ENCODE results near the gene VIL1. TPM values are rescaled to one million over a fixed set of nuclear protein-coding genes. Genes with fewer than 3 reads are reported as not detected.

Gene VIL1
- total and polyA plus RNA-seq, 2 of the 4 experiments (the other 2 are of a cell fraction), result not detected

- POLR2A ChIA-PET (ENCODE audit: unreplicated experiment), result no interaction called here
- WGBS, 2 experiments (ENCODE audit: extremely low coverage in 2 of 2, insufficient read length in 1 of 2), result no CpG with 5 or more reads among the region's 1 CpG
- Histone ChIP-seq H3K27ac (ENCODE audit: insufficient read depth, low read length) (no peak overlapping the region), H3K4me1 (ENCODE audit: control insufficient read depth, insufficient read depth, low read length) (peaks cover 2% of the 10 kb centered on the region; the same call in 1 of the 2 replicates), H2BK5ac (ENCODE audit: low read depth, low read length, poor library complexity, severe bottlenecking) (no peak overlapping the region), H4K20me1 (ENCODE audit: insufficient read depth, low read length) (no peaks in the 10 kb centered on the region), H3K4me3 (ENCODE audit: insufficient read depth, low read depth, low read length) (no peak overlapping the region), H3K27me3 (ENCODE audit: control insufficient read depth, insufficient read depth, low read length) (no peaks in the 10 kb centered on the region), H3K56ac (ENCODE audit: extremely low read depth, insufficient read depth, low read length) (no peak overlapping the region), H2AK5ac (ENCODE audit: low read depth, low read length) (no peak overlapping the region), H2BK15ac (ENCODE audit: low read depth, low read length) (no peak overlapping the region), H3K14ac (replicated peaks; ENCODE audit: low read depth, low read length) (no peak overlapping the region), H3K9me1 (ENCODE audit: insufficient read depth, low read length) (no peaks in the 10 kb centered on the region), H3K4me2 (ENCODE audit: low read depth, low read length) (no peak overlapping the region), H3K36me3 (ENCODE audit: control insufficient read depth, insufficient read depth, low read length) (no peaks in the 10 kb centered on the region), H3K79me1 (ENCODE audit: low read depth in 1 of 2, low read length in 2 of 2) (no peaks in the 10 kb centered on the region), H2BK120ac (ENCODE audit: low read depth, low read length) (no peak overlapping the region), H3K23ac (ENCODE audit: low read depth, low read length) (no peak overlapping the region), H4K8ac (ENCODE audit: low read depth in 2 of 2, low read length in 2 of 2) (no peak overlapping the region), H3K4ac (ENCODE audit: low read depth, low read length) (no peak overlapping the region), H2AK9ac (replicated peaks; ENCODE audit: low read depth, low read length, poor library complexity) (no peak overlapping the region), H3K9me3 (ENCODE audit: control insufficient read depth, insufficient read depth, low read length) (no peaks in the 10 kb centered on the region), H2AFZ (replicated peaks; ENCODE audit: low read length, poor library complexity) (no peak overlapping the region), H4K5ac (ENCODE audit: low read depth, low read length) (no peak overlapping the region), H4K91ac (ENCODE audit: insufficient read depth, low read depth, low read length) (no peak overlapping the region), H2BK20ac (ENCODE audit: low read depth, low read length) (no peak overlapping the region), H3K9ac (ENCODE audit: low read depth, low read length) (no peak overlapping the region), H3K18ac (ENCODE audit: low read depth, low read length) (no peak overlapping the region)
- TF ChIP-seq, protein P1, sequence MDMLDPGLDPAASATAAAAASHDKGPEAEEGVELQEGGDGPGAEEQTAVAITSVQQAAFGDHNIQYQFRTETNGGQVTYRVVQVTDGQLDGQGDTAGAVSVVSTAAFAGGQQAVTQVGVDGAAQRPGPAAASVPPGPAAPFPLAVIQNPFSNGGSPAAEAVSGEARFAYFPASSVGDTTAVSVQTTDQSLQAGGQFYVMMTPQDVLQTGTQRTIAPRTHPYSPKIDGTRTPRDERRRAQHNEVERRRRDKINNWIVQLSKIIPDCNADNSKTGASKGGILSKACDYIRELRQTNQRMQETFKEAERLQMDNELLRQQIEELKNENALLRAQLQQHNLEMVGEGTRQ (IDR thresholded peaks at IDR 0.05; ENCODE audit: low read depth, low read length), result no peak
- no peak for TF ChIP-seq CTCF (conservative IDR thresholded peaks at IDR 0.05; ENCODE audit: low read depth, low read length)
- in situ Hi-C loops (cut with MboI; ENCODE audit: low sequenced_read_pairs), result no loop called here
- intact Hi-C loops (cut with micrococcal nuclease), result no loop called here
- BruUV-seq (replicated peaks), result no TSS peak
- no peak for DNase-seq
- CTCF ChIA-PET, result no interaction called here
- dilution Hi-C loops (cut with HindIII; ENCODE audit: low sequenced_read_pairs, unreplicated experiment), result no loop called here
- no peak for ATAC-seq (ENCODE audit: low read depth)
Observed at GRCh38 chr2:218437969-218438368, 19.0 kb downstream of the VIL1 start.
